ENCODE measurements around the gene ADAMTSL3.

- TF ChIP-seq CTCF (IDR thresholded peaks at IDR 0.05), result no peak
- TF ChIP-seq EZH2phosphoT487 (IDR thresholded peaks at IDR 0.05; ENCODE audit: borderline replicate concordance, low read depth), result no peak
- TF ChIP-seq RCOR1 (IDR thresholded peaks at IDR 0.05; ENCODE audit: low read length), result no peak
- no peak for TF ChIP-seq GABPA (IDR thresholded peaks at IDR 0.05; ENCODE audit: low read depth)
- no peak for TF ChIP-seq GATA2 (CRISPR knock-in tag; IDR thresholded peaks at IDR 0.05)
- TF ChIP-seq EP300 (IDR thresholded peaks at IDR 0.05; ENCODE audit: borderline replicate concordance in 1 of 2, low read depth in 1 of 2, low read length in 1 of 2), result no peak
- TF ChIP-seq JUND (IDR thresholded peaks at IDR 0.05), result no peak
These were observed 188.4 kb downstream of the ADAMTSL3 start for GRCh38 chr15:83842281-83842680.

All from SK-N-SH (cell line).